ENCODE data around the gene RAB11FIP3. TPM values are rescaled to one million over a fixed set of nuclear protein-coding genes. Genes with fewer than 3 reads are reported as not detected.

RAB11FIP3 gene
- total and polyA plus RNA-seq, 2 of the 13 experiments (the other 11 are each of a cell fraction or from before 2014, with no cell fraction given) = 34.3 to 57.6 TPM

DNA sequence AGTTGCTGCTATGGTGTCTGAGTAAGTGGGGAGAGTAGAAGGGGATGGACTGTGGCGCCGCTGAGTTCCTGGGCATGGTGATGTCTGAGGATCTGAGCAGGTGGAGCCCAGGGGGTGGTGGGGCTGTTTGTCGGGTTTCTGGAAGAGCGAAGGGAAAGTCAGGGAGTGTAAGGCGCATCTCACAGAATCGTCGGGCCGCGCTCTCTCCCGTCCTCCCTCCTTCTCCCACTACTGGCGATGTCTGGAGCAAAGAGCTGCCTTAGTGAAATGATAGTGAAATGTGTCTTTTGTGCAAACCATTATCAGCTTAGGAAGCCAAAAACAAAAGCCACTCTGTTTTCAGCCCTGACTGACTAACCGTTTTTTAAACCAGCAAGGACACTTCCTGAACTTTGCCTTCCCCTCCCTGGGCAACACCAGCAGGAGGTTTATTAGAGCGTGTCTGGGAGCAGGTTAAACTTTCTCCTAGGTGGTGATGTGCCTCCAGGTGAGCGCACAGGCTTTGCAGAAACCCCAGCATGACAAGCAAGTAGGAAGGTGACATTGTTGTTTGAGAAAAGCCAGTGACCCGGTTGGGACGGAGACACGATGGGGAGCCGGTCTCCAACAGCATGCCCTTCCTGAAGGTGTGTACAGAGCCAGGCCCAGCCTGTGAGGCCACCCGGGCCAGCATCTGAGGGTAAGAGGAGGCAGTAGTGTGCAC, 49.1 kb downstream of the RAB11FIP3 start (continued):
- TF ChIP-seq, protein P1, sequence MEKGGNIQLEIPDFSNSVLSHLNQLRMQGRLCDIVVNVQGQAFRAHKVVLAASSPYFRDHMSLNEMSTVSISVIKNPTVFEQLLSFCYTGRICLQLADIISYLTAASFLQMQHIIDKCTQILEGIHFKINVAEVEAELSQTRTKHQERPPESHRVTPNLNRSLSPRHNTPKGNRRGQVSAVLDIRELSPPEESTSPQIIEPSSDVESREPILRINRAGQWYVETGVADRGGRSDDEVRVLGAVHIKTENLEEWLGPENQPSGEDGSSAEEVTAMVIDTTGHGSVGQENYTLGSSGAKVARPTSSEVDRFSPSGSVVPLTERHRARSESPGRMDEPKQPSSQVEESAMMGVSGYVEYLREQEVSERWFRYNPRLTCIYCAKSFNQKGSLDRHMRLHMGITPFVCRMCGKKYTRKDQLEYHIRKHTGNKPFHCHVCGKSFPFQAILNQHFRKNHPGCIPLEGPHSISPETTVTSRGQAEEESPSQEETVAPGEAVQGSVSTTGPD (CRISPR knock-in tag; IDR thresholded peaks at IDR 0.05) = 0 out of 2 replicates have a peak, but pooled peaks have one; percentile 54
- TF ChIP-seq MATR3 (CRISPR knock-in tag; IDR thresholded peaks at IDR 0.05) = no peak
- no peak for TF ChIP-seq RELA (CRISPR knock-in tag; IDR thresholded peaks at IDR 0.05)
- TF ChIP-seq GABPA (IDR thresholded peaks at IDR 0.05; ENCODE audit: low read depth, low read length) = no peak
- no peak for TF ChIP-seq GABPA (CRISPR knock-in tag; IDR thresholded peaks at IDR 0.05; ENCODE audit: low read depth)
- 0 out of 2 replicates have a peak, but pooled peaks have one; percentile 71 for TF ChIP-seq TP53 (CRISPR knock-in tag; conservative IDR thresholded peaks at IDR 0.05)
- TF ChIP-seq MXI1 (IDR thresholded peaks at IDR 0.05; ENCODE audit: borderline replicate concordance, low read depth, low read length) = no peak
- TF ChIP-seq ZNF589 (CRISPR knock-in tag; conservative IDR thresholded peaks at IDR 0.05) = no peak
- no peak for TF ChIP-seq CBX1 (IDR thresholded peaks at IDR 0.05; ENCODE audit: low read depth)
- no peak for TF ChIP-seq TCF7L2 (IDR thresholded peaks at IDR 0.05; ENCODE audit: low read depth, low read length)
- peak; percentile 52; the same call in 1 of the 2 replicates for TF ChIP-seq RCOR2 (CRISPR knock-in tag; IDR thresholded peaks at IDR 0.05)
- TF ChIP-seq NFATC3 (CRISPR knock-in tag; IDR thresholded peaks at IDR 0.05) = no peak
- peak; percentile 100 for TF ChIP-seq ZNF766 (CRISPR knock-in tag; IDR thresholded peaks at IDR 0.05; ENCODE audit: borderline replicate concordance)
- TF ChIP-seq, protein P2, sequence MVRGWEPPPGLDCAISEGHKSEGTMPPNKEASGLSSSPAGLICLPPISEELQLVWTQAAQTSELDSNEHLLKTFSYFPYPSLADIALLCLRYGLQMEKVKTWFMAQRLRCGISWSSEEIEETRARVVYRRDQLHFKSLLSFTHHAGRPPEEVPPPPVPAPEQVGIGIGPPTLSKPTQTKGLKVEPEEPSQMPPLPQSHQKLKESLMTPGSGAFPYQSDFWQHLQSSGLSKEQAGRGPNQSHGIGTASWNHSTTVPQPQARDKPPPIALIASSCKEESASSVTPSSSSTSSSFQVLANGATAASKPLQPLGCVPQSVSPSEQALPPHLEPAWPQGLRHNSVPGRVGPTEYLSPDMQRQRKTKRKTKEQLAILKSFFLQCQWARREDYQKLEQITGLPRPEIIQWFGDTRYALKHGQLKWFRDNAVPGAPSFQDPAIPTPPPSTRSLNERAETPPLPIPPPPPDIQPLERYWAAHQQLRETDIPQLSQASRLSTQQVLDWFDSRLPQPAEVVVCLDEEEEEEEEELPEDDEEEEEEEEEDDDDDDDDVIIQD (CRISPR knock-in tag; IDR thresholded peaks at IDR 0.05; ENCODE audit: low read depth) = 0 out of 2 replicates have a peak, but pooled peaks have one; percentile 47
- TF ChIP-seq, protein P3, sequence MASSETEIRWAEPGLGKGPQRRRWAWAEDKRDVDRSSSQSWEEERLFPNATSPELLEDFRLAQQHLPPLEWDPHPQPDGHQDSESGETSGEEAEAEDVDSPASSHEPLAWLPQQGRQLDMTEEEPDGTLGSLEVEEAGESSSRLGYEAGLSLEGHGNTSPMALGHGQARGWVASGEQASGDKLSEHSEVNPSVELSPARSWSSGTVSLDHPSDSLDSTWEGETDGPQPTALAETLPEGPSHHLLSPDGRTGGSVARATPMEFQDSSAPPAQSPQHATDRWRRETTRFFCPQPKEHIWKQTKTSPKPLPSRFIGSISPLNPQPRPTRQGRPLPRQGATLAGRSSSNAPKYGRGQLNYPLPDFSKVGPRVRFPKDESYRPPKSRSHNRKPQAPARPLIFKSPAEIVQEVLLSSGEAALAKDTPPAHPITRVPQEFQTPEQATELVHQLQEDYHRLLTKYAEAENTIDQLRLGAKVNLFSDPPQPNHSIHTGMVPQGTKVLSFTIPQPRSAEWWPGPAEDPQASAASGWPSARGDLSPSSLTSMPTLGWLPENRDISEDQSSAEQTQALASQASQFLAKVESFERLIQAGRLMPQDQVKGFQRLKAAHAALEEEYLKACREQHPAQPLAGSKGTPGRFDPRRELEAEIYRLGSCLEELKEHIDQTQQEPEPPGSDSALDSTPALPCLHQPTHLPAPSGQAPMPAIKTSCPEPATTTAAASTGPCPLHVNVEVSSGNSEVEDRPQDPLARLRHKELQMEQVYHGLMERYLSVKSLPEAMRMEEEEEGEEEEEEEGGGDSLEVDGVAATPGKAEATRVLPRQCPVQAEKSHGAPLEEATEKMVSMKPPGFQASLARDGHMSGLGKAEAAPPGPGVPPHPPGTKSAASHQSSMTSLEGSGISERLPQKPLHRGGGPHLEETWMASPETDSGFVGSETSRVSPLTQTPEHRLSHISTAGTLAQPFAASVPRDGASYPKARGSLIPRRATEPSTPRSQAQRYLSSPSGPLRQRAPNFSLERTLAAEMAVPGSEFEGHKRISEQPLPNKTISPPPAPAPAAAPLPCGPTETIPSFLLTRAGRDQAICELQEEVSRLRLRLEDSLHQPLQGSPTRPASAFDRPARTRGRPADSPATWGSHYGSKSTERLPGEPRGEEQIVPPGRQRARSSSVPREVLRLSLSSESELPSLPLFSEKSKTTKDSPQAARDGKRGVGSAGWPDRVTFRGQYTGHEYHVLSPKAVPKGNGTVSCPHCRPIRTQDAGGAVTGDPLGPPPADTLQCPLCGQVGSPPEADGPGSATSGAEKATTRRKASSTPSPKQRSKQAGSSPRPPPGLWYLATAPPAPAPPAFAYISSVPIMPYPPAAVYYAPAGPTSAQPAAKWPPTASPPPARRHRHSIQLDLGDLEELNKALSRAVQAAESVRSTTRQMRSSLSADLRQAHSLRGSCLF (CRISPR knock-in tag; IDR thresholded peaks at IDR 0.05; ENCODE audit: borderline replicate concordance) = no peak; the same call in 1 of the 2 replicates
- TF ChIP-seq ZNF234 (CRISPR knock-in tag; conservative IDR thresholded peaks at IDR 0.05) = no peak
- TF ChIP-seq, protein P4, sequence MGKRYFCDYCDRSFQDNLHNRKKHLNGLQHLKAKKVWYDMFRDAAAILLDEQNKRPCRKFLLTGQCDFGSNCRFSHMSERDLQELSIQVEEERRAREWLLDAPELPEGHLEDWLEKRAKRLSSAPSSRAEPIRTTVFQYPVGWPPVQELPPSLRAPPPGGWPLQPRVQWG (CRISPR knock-in tag; IDR thresholded peaks at IDR 0.05; ENCODE audit: borderline replicate concordance, low read depth) = no peak
- TF ChIP-seq NFE2 (CRISPR knock-in tag; IDR thresholded peaks at IDR 0.05) = no peak
- TF ChIP-seq ZNF782 (CRISPR knock-in tag; IDR thresholded peaks at IDR 0.05; ENCODE audit: borderline replicate concordance) = no peak
- peak; percentile 68 for TF ChIP-seq FOXJ3 (CRISPR knock-in tag; IDR thresholded peaks at IDR 0.05; ENCODE audit: borderline replicate concordance)
- no peak for TF ChIP-seq RAD51 (IDR thresholded peaks at IDR 0.05; ENCODE audit: borderline replicate concordance)
